ENCODE results near the gene POGK.
"Not testable (repeated sequence)": the region's sequence is repeated elsewhere in the genome, so short reads cannot be mapped to it uniquely, and the experiment has no call there.

POGK gene

DNA sequence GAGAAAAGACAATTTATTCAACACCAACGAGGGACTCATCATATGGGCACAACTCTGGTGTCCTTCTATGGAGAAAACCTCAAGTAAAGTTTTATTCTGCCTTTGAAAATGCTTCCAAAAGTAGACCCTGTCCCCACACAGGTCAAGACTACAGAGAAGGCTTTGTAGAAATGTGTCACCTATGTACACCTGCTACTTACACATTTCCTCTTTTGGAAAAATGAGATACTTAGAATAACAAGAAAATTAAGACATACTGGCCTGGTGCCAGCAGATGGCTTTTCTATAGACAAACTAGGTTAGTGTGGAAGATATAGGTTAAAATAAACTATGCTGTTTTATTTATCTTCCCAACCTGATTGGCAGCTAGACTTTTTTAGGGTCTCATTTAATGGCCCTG is 13.6 kb downstream of the POGK start:
- in situ Hi-C loops (cut with HindIII; ENCODE audit: low sequenced_read_pairs) = no loop called here

DNA sequence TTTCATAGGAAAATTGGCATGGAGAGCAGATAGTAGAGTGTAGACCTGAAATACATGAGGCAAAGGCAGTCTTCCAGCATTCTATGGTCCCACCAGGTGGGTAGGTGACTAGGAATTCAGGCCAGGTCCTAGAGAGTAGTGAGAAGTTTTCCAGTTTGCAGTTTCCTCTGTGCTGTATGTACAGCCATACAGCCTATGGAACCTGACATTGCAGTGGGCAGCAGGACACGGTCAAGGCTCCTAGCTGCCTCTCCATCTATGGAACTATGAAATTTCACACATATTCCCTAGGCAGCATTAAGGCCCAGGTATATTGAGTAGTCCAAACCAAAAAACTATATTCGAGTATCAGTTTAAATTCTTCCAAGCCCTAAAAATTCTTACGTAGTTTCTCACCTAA is 16.3 kb downstream of the POGK start:
- in situ Hi-C loops (cut with HindIII; ENCODE audit: low sequenced_read_pairs) = no loop called here

DNA sequence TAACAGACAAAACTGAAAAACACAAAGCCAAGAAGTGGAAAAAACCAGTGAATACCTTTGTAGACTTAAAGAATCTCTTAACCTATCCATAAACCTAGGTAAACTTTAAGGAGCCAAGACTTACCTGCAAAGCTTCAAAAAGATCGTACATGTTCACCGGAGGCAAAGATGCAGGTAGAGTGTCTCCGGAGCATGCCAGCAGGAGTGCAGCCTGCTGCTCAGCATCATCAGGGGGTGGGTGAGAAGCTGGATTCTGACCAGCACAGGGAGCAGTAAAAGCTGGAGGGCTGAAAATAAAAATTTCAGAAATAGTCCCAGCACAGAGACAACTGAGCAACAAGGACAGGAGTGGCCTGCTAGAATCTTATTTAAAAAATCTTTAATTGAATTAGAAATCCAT is 18.7 kb downstream of the POGK start:
- in situ Hi-C loops (cut with HindIII; ENCODE audit: low sequenced_read_pairs) = no loop called here

DNA sequence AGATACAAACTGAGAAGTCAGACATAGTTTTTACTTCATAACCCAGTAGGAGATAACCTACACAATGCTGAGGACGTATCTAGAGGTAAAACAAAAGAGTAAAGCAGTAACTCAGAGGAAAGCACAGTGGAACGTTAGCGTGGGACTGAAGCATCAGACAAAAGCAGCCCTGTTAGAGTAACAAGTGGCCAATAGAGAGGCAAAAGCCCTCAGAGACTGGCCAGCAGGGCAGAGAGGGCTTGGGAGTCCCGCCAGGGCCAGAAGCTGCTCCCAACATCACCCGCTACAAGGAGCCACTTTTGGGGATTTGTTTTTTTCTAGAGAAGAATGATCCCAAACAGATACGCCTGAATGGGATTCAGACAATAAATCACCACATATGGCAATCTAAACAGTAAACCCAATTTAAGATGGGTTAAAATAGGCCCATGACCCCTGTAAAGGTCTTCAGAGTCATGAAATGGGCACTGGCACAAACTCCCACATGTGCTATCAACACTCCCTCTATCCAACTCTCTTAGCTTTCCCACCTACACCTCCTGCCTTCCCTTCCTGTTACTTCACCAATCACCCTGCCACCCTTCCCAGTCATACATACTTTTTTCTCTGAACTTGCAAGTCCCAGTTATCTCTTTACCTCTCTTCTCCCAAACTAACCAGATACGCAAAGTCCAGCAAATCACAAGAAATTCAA is 19.6 kb downstream of the POGK start:
- in situ Hi-C loops (cut with HindIII; ENCODE audit: low sequenced_read_pairs) = no loop called here

DNA sequence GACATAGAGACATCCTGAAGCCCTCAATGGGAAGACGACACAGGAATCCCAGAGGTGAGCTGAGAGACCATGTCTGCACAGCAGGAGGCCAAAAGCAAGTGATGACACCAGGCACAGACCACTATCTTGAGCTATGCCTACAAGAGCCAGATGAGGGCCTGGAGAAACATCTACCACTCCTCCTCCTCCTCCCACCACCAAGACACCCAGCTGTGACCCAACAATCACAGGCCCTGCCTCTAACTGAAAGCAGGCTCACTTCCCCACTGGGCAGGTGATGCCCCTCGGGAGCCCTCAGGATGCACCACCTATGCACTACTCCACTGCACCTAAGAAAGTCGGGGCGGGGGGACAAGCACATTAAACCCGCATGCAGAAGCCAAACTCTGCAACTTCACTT is 20.3 kb downstream of the POGK start:
- in situ Hi-C loops (cut with HindIII; ENCODE audit: low sequenced_read_pairs) = no loop called here

DNA sequence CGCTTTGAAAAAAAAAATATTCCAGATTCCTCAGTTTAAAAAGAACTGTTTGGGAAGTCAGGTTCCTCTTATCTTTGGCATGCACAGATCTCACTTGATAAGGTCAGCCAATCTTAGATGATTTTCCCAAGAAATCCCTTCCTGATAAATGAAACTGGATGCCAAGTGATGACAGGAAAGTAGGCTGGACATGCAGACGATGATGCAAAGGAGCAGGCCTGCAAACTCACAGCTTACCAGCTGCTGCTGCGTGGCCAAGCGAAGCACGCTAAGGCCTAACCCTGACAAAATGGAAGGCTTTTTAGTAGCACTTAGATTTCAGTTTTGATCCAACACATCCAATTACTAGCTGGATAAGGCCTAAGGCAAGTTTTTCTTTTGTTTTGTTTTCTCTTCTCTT is 26.7 kb downstream of the POGK start:
- in situ Hi-C loops (cut with HindIII; ENCODE audit: low sequenced_read_pairs) = no loop called here

DNA sequence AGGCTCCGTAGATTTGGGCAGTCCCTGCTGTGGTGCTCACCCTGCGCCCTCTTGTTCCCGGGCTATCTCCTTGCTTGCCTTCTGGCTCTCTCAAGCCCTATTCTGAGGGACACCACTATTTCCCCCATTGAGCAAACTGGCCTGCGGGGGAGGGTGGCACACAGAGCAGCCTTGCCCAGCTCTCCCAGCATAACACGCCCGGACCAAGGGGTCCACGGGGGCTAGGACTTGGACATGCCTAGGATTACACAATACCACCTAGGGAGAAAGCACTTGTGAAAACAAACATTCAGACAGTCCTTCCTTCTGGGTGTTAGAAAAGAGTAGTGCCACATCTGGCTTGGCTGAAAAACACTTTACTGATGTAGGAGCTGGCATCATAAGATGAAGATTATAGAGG is 29.4 kb downstream of the POGK start:
- in situ Hi-C loops (cut with HindIII; ENCODE audit: low sequenced_read_pairs) = no loop called here

DNA sequence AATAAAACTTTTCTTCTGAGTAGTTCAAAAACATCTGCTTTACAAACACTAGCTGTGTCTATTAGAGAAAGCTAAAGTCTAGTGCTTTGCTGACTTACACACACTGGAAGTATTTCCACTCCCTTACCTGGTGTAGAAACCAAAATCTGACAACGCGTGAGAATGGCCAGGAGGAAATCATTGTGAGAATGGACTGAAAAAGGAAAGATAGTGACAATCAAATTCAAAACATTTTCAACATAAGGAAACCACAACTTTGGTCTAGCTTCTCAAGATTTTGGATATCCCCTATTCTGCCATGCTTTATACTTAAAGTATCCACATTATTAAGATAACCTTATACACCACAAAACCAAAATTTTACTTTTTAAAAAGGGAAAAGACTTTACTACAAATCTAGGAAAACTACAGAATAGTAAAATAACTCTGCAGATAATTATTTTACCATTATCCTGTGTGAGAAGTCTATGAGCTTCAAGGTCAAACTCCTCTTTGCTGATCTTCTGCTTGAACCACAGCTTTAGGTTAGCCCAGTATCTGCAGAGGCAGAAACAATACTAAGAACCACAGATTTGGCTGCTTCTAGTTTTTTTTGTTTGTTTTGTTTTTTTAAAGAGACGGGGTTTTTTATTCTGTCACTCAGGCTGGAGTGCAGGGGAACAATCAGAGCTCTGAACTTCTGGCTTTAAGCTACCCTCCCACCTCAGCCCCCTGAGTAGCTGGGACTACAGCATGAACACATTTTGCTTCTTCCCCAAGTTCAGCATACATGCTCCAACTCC is 30.2 kb downstream of the POGK start:
- in situ Hi-C loops (cut with HindIII; ENCODE audit: low sequenced_read_pairs) = no loop called here

DNA sequence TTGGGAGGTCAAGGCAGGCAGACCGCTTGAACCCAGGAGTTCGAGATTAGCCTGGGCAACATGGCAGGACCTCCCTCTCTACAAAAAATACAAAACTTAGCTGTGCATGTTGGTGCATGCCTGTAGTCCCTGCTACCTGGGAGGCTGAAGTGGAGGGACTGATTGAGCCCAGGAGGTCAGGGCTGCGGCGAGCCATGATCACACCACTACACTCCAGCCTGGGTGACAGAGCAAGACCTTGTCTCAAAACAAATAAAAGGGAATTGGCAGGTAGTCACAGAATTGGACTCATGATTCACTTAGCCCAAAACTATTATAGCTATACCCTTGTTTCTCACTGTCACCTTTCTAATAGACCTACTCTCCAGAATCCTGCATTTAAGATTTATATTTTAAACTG is 31.3 kb downstream of the POGK start:
- in situ Hi-C loops (cut with HindIII; ENCODE audit: low sequenced_read_pairs) = no loop called here

DNA sequence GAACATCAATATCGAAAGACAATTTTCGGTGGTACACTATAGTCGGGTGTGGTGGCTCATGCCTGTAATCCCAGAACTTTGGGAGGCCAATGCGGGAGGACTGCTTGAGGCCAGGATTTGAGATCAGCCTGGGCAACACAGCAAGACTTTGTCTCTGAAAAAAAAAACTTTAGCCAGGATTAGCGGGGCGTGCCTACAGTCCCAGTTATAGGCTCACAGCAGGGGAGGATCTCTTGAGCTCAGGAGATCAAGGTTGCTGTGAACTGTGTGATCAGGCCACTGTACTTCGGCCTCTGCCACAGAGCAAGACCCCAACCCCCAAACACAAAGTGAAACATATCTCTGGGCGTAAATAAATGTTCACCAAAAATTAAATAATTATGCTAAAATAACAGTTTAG is 35.2 kb downstream of the POGK start:
- in situ Hi-C loops (cut with HindIII; ENCODE audit: low sequenced_read_pairs) = no loop called here

GRCh38 chr1:166875302-166875733 is 36.0 kb downstream of the POGK start:
- in situ Hi-C loops (cut with HindIII; ENCODE audit: low sequenced_read_pairs) = no loop called here

- in situ Hi-C loops (cut with HindIII; ENCODE audit: low sequenced_read_pairs) = no loop called here
These were observed 36.7 kb downstream of the POGK start, which contains the start of gene TADA1 for GRCh38 chr1:166875734-166876539. Gene TADA1, minus strand, starts transcription at chr1:166876264. Its CDS starts 31 bp downstream, at chr1:166876233.

- in situ Hi-C loops (cut with HindIII; ENCODE audit: low sequenced_read_pairs) = no loop called here
These were observed 37.2 kb downstream of the POGK start for GRCh38 chr1:166876540-166876838.

DNA sequence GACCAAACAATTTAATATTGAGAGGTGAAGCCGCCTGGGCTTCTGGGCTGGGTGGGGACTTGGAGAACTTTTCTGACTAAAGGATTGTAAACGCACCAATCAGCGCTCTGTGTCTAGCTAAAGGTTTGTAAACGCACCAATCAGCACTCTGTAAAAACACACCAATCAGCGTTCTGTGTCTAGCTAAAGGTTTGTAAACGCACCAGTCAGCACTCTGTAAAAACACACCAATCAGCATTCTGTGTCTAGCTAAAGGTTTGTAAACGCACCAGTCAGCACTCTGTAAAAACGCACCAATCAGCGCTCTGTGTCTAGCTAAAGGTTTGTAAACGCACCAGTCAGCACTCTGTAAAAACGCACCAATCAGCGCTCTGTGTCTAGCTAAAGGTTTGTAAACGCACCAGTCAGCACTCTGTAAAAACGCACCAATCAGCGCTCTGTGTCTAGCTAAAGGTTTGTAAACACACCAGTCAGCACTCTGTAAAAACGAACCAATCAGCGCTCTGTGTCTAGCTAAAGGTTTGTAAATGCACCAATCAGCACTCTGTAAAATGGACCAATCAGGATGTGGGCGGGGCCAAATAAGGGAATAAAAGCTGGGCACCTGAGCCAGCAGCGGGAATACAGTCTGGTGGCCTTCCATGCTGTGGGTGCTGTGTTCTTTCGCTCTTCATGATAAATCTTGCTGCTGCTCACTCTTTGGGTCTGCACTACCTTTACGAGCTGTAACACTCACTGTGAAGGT is 39.1 kb downstream of the POGK start:
- in situ Hi-C loops (cut with HindIII; ENCODE audit: low sequenced_read_pairs) = not testable (repeated sequence)

DNA sequence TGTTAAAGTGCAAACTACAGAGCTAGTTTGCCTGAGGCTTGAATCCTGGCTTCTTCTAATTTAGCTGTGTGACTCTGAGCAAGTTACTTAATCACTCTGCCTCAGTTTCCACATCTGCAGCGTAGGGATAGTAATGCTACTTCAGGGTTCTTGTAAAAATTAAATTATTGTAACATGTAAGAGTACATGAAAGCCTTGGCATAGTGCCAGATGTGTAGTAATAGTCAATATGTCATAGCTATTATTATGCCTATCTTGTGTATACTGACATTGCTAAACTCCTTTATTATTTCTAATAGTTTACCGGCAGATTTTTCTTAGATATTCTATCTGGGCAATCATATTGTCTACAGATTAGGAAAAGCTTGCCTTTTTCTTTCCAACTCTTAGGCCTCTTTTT is 43.6 kb downstream of the POGK start:
- in situ Hi-C loops (cut with HindIII; ENCODE audit: low sequenced_read_pairs) = no loop called here

- in situ Hi-C loops (cut with HindIII; ENCODE audit: low sequenced_read_pairs) = no loop called here
These were observed 44.9 kb downstream of the POGK start for GRCh38 chr1:166884040-166884642.

DNA sequence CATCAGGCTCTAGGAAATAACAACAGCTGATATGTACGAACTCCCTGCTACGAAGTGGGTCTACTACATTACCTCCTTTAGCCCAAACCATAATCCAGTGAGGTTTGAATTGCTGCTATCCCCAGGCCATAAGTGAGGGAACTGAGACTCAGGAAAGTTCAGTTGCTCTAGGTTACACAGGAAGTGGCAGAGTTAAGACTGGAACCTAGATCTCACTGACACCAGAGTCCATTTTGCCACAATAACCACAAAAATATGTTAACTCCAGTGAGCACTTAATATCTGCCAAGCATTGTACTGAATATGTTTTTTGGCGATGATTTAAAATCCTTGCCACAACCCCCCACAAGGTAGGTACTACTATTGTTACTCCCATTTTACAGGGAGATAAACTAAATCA is 45.7 kb downstream of the POGK start:
- in situ Hi-C loops (cut with HindIII; ENCODE audit: low sequenced_read_pairs) = no loop called here

- in situ Hi-C loops (cut with HindIII; ENCODE audit: low sequenced_read_pairs) = no loop called here
These were observed 49.3 kb downstream of the POGK start for GRCh38 chr1:166888373-166889111.

- in situ Hi-C loops (cut with HindIII; ENCODE audit: low sequenced_read_pairs) = no loop called here
These were observed 50.5 kb downstream of the POGK start for GRCh38 chr1:166889776-166890175.

DNA sequence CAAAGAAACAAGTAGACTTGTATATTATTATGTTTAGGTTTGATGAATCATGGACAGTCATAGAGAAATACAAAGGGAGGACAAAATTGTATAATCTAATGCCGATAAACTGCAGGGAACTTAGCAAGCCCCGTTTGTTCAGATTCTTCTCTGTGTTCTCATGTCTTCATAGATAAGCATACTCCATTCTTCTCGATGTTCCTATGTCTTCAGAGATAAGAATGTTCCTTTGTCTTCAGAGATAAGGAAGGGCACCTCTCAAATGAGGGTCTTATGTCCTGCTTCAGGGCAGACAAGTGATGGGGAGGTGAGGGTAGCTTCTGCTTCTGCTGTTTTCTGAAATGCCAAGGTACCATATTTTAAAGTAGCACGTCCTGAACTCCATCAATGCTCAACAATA is 56.5 kb downstream of the POGK start:
- in situ Hi-C loops (cut with HindIII; ENCODE audit: low sequenced_read_pairs) = no loop called here
